ENCODE results near the gene SERPINB7.

The SERPINB7 gene

GRCh38 chr18:63828120-63828519 lies 52.9 kb downstream of the SERPINB7 start:
- TF ChIP-seq POU6F1 (CRISPR knock-in tag; IDR thresholded peaks at IDR 0.05; ENCODE audit: borderline replicate concordance, low read depth) (no peak), CSDC2 (CRISPR knock-in tag; IDR thresholded peaks at IDR 0.05) (no peak), PATZ1 (CRISPR knock-in tag; IDR thresholded peaks at IDR 0.05; ENCODE audit: borderline replicate concordance) (no peak), TSHZ2 (CRISPR knock-in tag; IDR thresholded peaks at IDR 0.05) (no peak), ZNF70 (CRISPR knock-in tag; IDR thresholded peaks at IDR 0.05) (no peak), TCF4 (CRISPR knock-in tag; IDR thresholded peaks at IDR 0.05; ENCODE audit: borderline replicate concordance) (no peak), ZNF565 (CRISPR knock-in tag; conservative IDR thresholded peaks at IDR 0.05; ENCODE audit: low read depth) (no peak), GLIS3 (CRISPR knock-in tag; IDR thresholded peaks at IDR 0.05) (no peak), ARNTL (CRISPR knock-in tag; IDR thresholded peaks at IDR 0.05; ENCODE audit: borderline replicate concordance, low read depth) (no peak), RARB (CRISPR knock-in tag; IDR thresholded peaks at IDR 0.05) (no peak), ZNF8 (CRISPR knock-in tag; IDR thresholded peaks at IDR 0.05) (no peak), OSR1 (CRISPR knock-in tag; IDR thresholded peaks at IDR 0.05) (no peak), ZFP30 (CRISPR knock-in tag; IDR thresholded peaks at IDR 0.05) (no peak), BACH2 (CRISPR knock-in tag; IDR thresholded peaks at IDR 0.05; ENCODE audit: borderline replicate concordance) (no peak), ESRRG (CRISPR knock-in tag; IDR thresholded peaks at IDR 0.05) (no peak), PPARA (CRISPR knock-in tag; IDR thresholded peaks at IDR 0.05; ENCODE audit: borderline replicate concordance) (no peak), ISL1 (CRISPR knock-in tag; IDR thresholded peaks at IDR 0.05) (no peak), ZC3H10 (CRISPR knock-in tag; IDR thresholded peaks at IDR 0.05) (no peak), ZFP3 (CRISPR knock-in tag; IDR thresholded peaks at IDR 0.05) (no peak), CSRNP3 (CRISPR knock-in tag; IDR thresholded peaks at IDR 0.05) (no peak)
- ATAC-seq: 0 out of 3 replicates have a peak, but pooled peaks have one; percentile 9

GRCh38 chr18:63828656-63829055 lies 53.4 kb downstream of the SERPINB7 start:
- no peak for ATAC-seq
- TF ChIP-seq ISL1 (CRISPR knock-in tag; IDR thresholded peaks at IDR 0.05) (no peak), RARB (CRISPR knock-in tag; IDR thresholded peaks at IDR 0.05) (no peak), ZNF70 (CRISPR knock-in tag; IDR thresholded peaks at IDR 0.05) (no peak), GLIS3 (CRISPR knock-in tag; IDR thresholded peaks at IDR 0.05) (no peak), OSR1 (CRISPR knock-in tag; IDR thresholded peaks at IDR 0.05) (no peak), PPARA (CRISPR knock-in tag; IDR thresholded peaks at IDR 0.05; ENCODE audit: borderline replicate concordance) (no peak), CSRNP3 (CRISPR knock-in tag; IDR thresholded peaks at IDR 0.05) (no peak), ZNF8 (CRISPR knock-in tag; IDR thresholded peaks at IDR 0.05) (no peak), TSHZ2 (CRISPR knock-in tag; IDR thresholded peaks at IDR 0.05) (no peak), PATZ1 (CRISPR knock-in tag; IDR thresholded peaks at IDR 0.05; ENCODE audit: borderline replicate concordance) (no peak), TOX (CRISPR knock-in tag; IDR thresholded peaks at IDR 0.05; ENCODE audit: borderline replicate concordance) (no peak), SNAI2 (CRISPR knock-in tag; IDR thresholded peaks at IDR 0.05) (no peak), ZC3H10 (CRISPR knock-in tag; IDR thresholded peaks at IDR 0.05) (no peak), ARNTL (CRISPR knock-in tag; IDR thresholded peaks at IDR 0.05; ENCODE audit: borderline replicate concordance, low read depth) (no peak), ZFP3 (CRISPR knock-in tag; IDR thresholded peaks at IDR 0.05) (no peak), ZFP30 (CRISPR knock-in tag; IDR thresholded peaks at IDR 0.05) (no peak), TCF4 (CRISPR knock-in tag; IDR thresholded peaks at IDR 0.05; ENCODE audit: borderline replicate concordance) (no peak), ZNF565 (CRISPR knock-in tag; conservative IDR thresholded peaks at IDR 0.05; ENCODE audit: low read depth) (no peak)
